OCI-LY1 (cell line): ENCODE measurements around the gene COL20A1.

Experiments
- H2AFZ ChIP-seq: fragments of 200-600 bp; sonication (generic), shearing (Covaris generic); 2 replicates; pipeline ENCODE4 v1.6.0; 2014; ENCODE audit warnings: antibody characterized with exemption, mild to moderate bottlenecking, low read length
- H3F3A ChIP-seq: fragments of 200-600 bp; sonication (generic), shearing (Covaris generic); 2 replicates; pipeline ENCODE4 v1.6.0; 2014; ENCODE audit warnings: mild to moderate bottlenecking, antibody characterized with exemption, low read length, moderate library complexity; ENCODE audit not compliant: insufficient read depth
- H3K27ac ChIP-seq: fragments of 200-600 bp; sonication (generic); 2 replicates; pipeline ENCODE4 v1.5.1; 2014; ENCODE audit warnings: low read length, mixed run types, mild to moderate bottlenecking, low read depth; ENCODE audit not compliant: poor library complexity, severe bottlenecking
- H3K27me3 ChIP-seq: fragments of 200-600 bp; sonication (generic); 2 replicates; pipeline ENCODE4 v1.6.0; 2014; ENCODE audit warnings: antibody characterized with exemption, mild to moderate bottlenecking, low read length, moderate library complexity; ENCODE audit not compliant: insufficient read depth
- H3K36me3 ChIP-seq: fragments of 200-600 bp; sonication (generic); 2 replicates; pipeline ENCODE4 v1.6.1; 2014; ENCODE audit warnings: mild to moderate bottlenecking, antibody characterized with exemption, low read length, moderate library complexity, mixed read lengths; ENCODE audit not compliant: insufficient read depth
- H3K4me1 ChIP-seq: fragments of 200-600 bp; sonication (generic); 2 replicates; pipeline ENCODE4 v1.5.1; 2014; ENCODE audit warnings: mild to moderate bottlenecking, low read length, moderate library complexity; ENCODE audit not compliant: insufficient read depth, severe bottlenecking
- H3K4me2 ChIP-seq: fragments of 200-600 bp; sonication (generic), shearing (Covaris generic); 2 replicates; pipeline ENCODE4 v1.6.1; 2014; ENCODE audit warnings: low read length
- H3K4me3 ChIP-seq: fragments of 200-600 bp; sonication (generic); 2 replicates; pipeline ENCODE4 v1.5.1; 2014; ENCODE audit warnings: low read length, low read depth, mild to moderate bottlenecking, mixed read lengths; ENCODE audit not compliant: poor library complexity, severe bottlenecking
- H3K79me2 ChIP-seq: fragments of 200-600 bp; shearing (Covaris generic); 2 replicates; pipeline ENCODE4 v1.6.1; 2016; ENCODE audit warnings: mixed run types, low read length, mixed read lengths; ENCODE audit not compliant: insufficient read depth
- H3K9ac ChIP-seq: fragments of 200-600 bp; sonication (generic), shearing (Covaris generic); 2 replicates; pipeline ENCODE4 v1.6.1; 2014; ENCODE audit warnings: mild to moderate bottlenecking, low read length, mixed read lengths
- H3K9me2 ChIP-seq: fragments of 200-600 bp; sonication (generic), shearing (Covaris generic); 2 replicates; pipeline ENCODE4 v1.6.1; 2014; ENCODE audit warnings: low read depth, mild to moderate bottlenecking, low read length, mixed read lengths
- H3K9me3 ChIP-seq: fragments of 200-600 bp; shearing (Covaris generic); 2 replicates; pipeline ENCODE4 v1.6.1; 2014; ENCODE audit warnings: low read length, mixed read lengths
- H4K20me1 ChIP-seq: fragments of 200-600 bp; sonication (generic), shearing (Covaris generic); 2 replicates; pipeline ENCODE4 v1.6.0; 2016; ENCODE audit warnings: mild to moderate bottlenecking, low read length; ENCODE audit not compliant: insufficient read depth
- CTCF ChIP-seq: fragments of 200-600 bp; sonication (generic), shearing (Covaris generic); IDR thresholded peaks from 2 replicates; pipeline ENCODE4 v1.5.1; 2017; ENCODE audit warnings: mild to moderate bottlenecking, antibody characterized with exemption, low read length, moderate library complexity, mixed read lengths
- EZH2 ChIP-seq: fragments of 200-600 bp; sonication (generic), shearing (Covaris generic); IDR thresholded peaks from 2 replicates; pipeline ENCODE4 v1.8.0; 2017; ENCODE audit warnings: borderline replicate concordance, mixed run types, mild to moderate bottlenecking, antibody characterized with exemption, low read length, moderate library complexity, mixed read lengths

Gene COL20A1

GRCh38 chr20:63274381-63275228 lies 18.4 kb upstream of the COL20A1 start:
- Histone ChIP-seq H3K4me3 (no peak overlapping the region), H3K79me2 (peaks cover 17% of the 10 kb centered on the region), H3K27me3 (no peaks in the 10 kb centered on the region), H3K4me1 (peaks cover 16% of the 10 kb centered on the region), H3F3A (no peaks in the 10 kb centered on the region), H3K4me2 (peak overlapping the region; percentile 42; the same call in 1 of the 2 replicates), H3K27ac (no peak overlapping the region), H4K20me1 (no peaks in the 10 kb centered on the region), H3K9ac (no peak overlapping the region), H3K9me3 (no peaks in the 10 kb centered on the region), H3K9me2 (no peaks in the 10 kb centered on the region), H2AFZ (no peak overlapping the region), H3K36me3 (peaks cover 32% of the 10 kb centered on the region)
- TF ChIP-seq CTCF: no peak
- no peak for TF ChIP-seq EZH2

- Histone ChIP-seq H2AFZ (no peak overlapping the region), H3K4me2 (no peak overlapping the region), H3K27me3 (no peaks in the 10 kb centered on the region), H3K36me3 (peaks cover 36% of the 10 kb centered on the region), H4K20me1 (no peaks in the 10 kb centered on the region), H3K9me2 (no peaks in the 10 kb centered on the region), H3F3A (no peaks in the 10 kb centered on the region), H3K27ac (no peak overlapping the region), H3K4me1 (peaks cover 16% of the 10 kb centered on the region), H3K9ac (no peak overlapping the region), H3K4me3 (no peak overlapping the region), H3K9me3 (no peaks in the 10 kb centered on the region), H3K79me2 (peaks cover 17% of the 10 kb centered on the region)
- no peak for TF ChIP-seq CTCF
- TF ChIP-seq EZH2: no peak
Measured at GRCh38 chr20:63275825-63276224, 17.2 kb upstream of the COL20A1 start.

GRCh38 chr20:63276956-63277355 lies 16.0 kb upstream of the COL20A1 start:
- H3F3A ChIP-seq: no peaks in the 10 kb centered on the region
- H3K9ac ChIP-seq: no peak overlapping the region
- H3K4me1 ChIP-seq: peaks cover 11% of the 10 kb centered on the region
- peaks cover 36% of the 10 kb centered on the region for H3K36me3 ChIP-seq
- no peaks in the 10 kb centered on the region for H3K9me3 ChIP-seq
- TF ChIP-seq CTCF (no peak), EZH2 (no peak)
- H2AFZ ChIP-seq: no peak overlapping the region
- H4K20me1 ChIP-seq: no peaks in the 10 kb centered on the region
- no peaks in the 10 kb centered on the region for H3K27me3 ChIP-seq
- H3K4me2 ChIP-seq: no peak overlapping the region
- H3K79me2 ChIP-seq: peaks cover 17% of the 10 kb centered on the region
- no peak overlapping the region for H3K4me3 ChIP-seq
- no peak overlapping the region for H3K27ac ChIP-seq
- H3K9me2 ChIP-seq: no peaks in the 10 kb centered on the region
